B cell (primary cell): Measurements from ENCODE around the gene CAMTA2. TPM values are rescaled to one million over a fixed set of nuclear protein-coding genes. Genes with fewer than 3 reads are reported as not detected.

ENCODE experiments used
- ATAC-seq: fragments of 200-7000 bp; cut with Tn5 transposase; one replicate; pipeline ENCODE4 v1.10.0; 2021; ENCODE audit warnings: low read depth, mild to moderate bottlenecking, moderate number of reproducible peaks, moderate library complexity
- CTCF ChIA-PET: fragments of 350-600 bp; sonication (Branson Sonifier 250); formaldehyde crosslinking; loops from one replicate; lab custom pipeline; 2021; ENCODE audit warnings: antibody characterized with exemption, inconsistent platforms; lab: Charles Lee
- POLR2A ChIA-PET: fragments of 350-600 bp; sonication (Branson Sonifier 250); formaldehyde crosslinking; loops from one replicate; lab custom pipeline; 2021; ENCODE audit warnings: antibody characterized with exemption; lab: Charles Lee
- DNase-seq: peaks from one replicate; pipeline ENCODE4 v3.0.0; 2013
- H2AFZ ChIP-seq: 2 replicates; pipeline ENCODE4 v1.6.1; 2012; ENCODE audit warnings: mild to moderate bottlenecking, low read depth, low read length; ENCODE audit not compliant: insufficient read depth, poor library complexity, severe bottlenecking
- H3K27ac ChIP-seq, 2 donors: 1 replicate in 1 of 2; 2 replicates in 1 of 2; pipeline ENCODE4 v1.5.1; 2012 to 2013; ENCODE audit warnings: low read length in 2 of 2, mild to moderate bottlenecking in 2 of 2, moderate library complexity in 1 of 2
- H3K27me3 ChIP-seq, 4 experiments: fragments of 200-600 bp in 1 of 4; sonication (generic) in 1 of 4; replicated peaks in 1 of 4; 1 replicate in 2 of 4; 2 replicates in 2 of 4; pipeline versions ENCODE4 v1.6.1 to v1.7.0; 2013 to 2016; ENCODE audit warnings: low read length in 3 of 4, mild to moderate bottlenecking in 2 of 4, mixed read lengths in 1 of 4, moderate library complexity in 1 of 4; ENCODE audit not compliant: insufficient read depth in 4 of 4, control insufficient read depth in 3 of 4; ENCODE audit errors: control extremely low read depth in 1 of 4
- H3K36me3 ChIP-seq, 2 experiments: replicated peaks in 1 of 2; 1 replicate in 1 of 2; 2 replicates in 1 of 2; pipeline versions ENCODE4 v1.6.1 to v1.7.1; 2013; ENCODE audit warnings: low read length in 1 of 2; ENCODE audit not compliant: insufficient read depth in 2 of 2, control insufficient read depth in 1 of 2; ENCODE audit errors: control extremely low read depth in 1 of 2, extremely low read depth in 1 of 2
- H3K4me1 ChIP-seq, 2 donors: fragments of 200-600 bp in 1 of 2; sonication (generic) in 1 of 2; 1 replicate in 1 of 2; 2 replicates in 1 of 2; pipeline versions ENCODE4 v1.5.1 to v1.6.1; 2013 to 2017; ENCODE audit warnings: low read length in 2 of 2; ENCODE audit not compliant: control insufficient read depth in 2 of 2, insufficient read depth in 2 of 2
- H3K4me2 ChIP-seq: replicated peaks from 2 replicates; pipeline ENCODE3; 2012; ENCODE audit warnings: mild to moderate bottlenecking, low read depth, low read length; ENCODE audit not compliant: poor library complexity, severe bottlenecking
- H3K4me3 ChIP-seq, 5 experiments: fragments of 200-600 bp in 1 of 5; sonication (generic) in 1 of 5; 1 replicate in 3 of 5; 2 replicates in 2 of 5; pipeline versions ENCODE4 v1.5.1 to v1.7.0; 2011 to 2016; ENCODE audit warnings: low read length in 4 of 5, mild to moderate bottlenecking in 4 of 5, low read depth in 2 of 5, control low read depth in 1 of 5, moderate library complexity in 1 of 5; ENCODE audit not compliant: insufficient read depth in 1 of 5; ENCODE audit errors: control extremely low read depth in 1 of 5, extremely low read depth in 1 of 5
- H3K79me2 ChIP-seq: fragments of 200-600 bp; sonication (generic); one replicate; pipeline ENCODE4 v1.6.0; 2016; ENCODE audit warnings: low read length; ENCODE audit not compliant: control insufficient read depth, insufficient read depth
- H3K9ac ChIP-seq: fragments of 200-600 bp; sonication (generic); 2 replicates; pipeline ENCODE4 v1.6.1; 2017; ENCODE audit warnings: mild to moderate bottlenecking, low read length, moderate library complexity
- H3K9me3 ChIP-seq, 3 donors: one replicate each; pipeline versions ENCODE4 v1.6.1 to v1.7.1; 2013; ENCODE audit warnings: low read length in 2 of 3; ENCODE audit not compliant: control insufficient read depth in 2 of 3, insufficient read depth in 1 of 3; ENCODE audit errors: control extremely low read depth in 1 of 3
- H4K20me1 ChIP-seq: 2 replicates; pipeline ENCODE4 v1.6.0; 2012; ENCODE audit warnings: mild to moderate bottlenecking, low read length; ENCODE audit not compliant: insufficient read depth, control insufficient read depth, poor library complexity, severe bottlenecking
- H3K27ac Mint-ChIP-seq: one replicate; pipeline ENCODE4 v1.8.0; 2021; ENCODE audit warnings: mixed read lengths
- H3K27me3 Mint-ChIP-seq: one replicate; pipeline ENCODE4 v1.8.0; 2021; ENCODE audit warnings: mixed read lengths
- H3K4me1 Mint-ChIP-seq: one replicate; pipeline ENCODE4 v1.8.0; 2021; ENCODE audit warnings: mixed read lengths
- H3K4me3 Mint-ChIP-seq: one replicate; pipeline ENCODE4 v1.8.0; 2021; ENCODE audit warnings: mixed read lengths
- H3K9me3 Mint-ChIP-seq: one replicate; pipeline ENCODE4 v1.8.0; 2022; ENCODE audit warnings: mixed read lengths; ENCODE audit not compliant: insufficient read depth
- CTCF ChIP-seq: fragments of 200-600 bp; IDR thresholded peaks from one replicate; pipeline ENCODE4 v1.8.0; 2022; ENCODE audit warnings: antibody characterized with exemption, mild to moderate bottlenecking
- EZH2 ChIP-seq: IDR thresholded peaks from 2 replicates; pipeline ENCODE4 v1.6.1; 2012; ENCODE audit warnings: borderline replicate concordance, low read depth, mild to moderate bottlenecking, moderate library complexity, low read length; ENCODE audit not compliant: insufficient read depth, poor library complexity, severe bottlenecking
- WGBS: methylation state at CpG from one replicate; pipeline ENCODE4 v1.1.5; 2013; ENCODE audit warnings: missing lambda C conversion rate; ENCODE audit not compliant: insufficient coverage; 5-methylcytosine and 5-hydroxymethylcytosine counted together
- intact Hi-C: fragments of 100-400 bp; cut with micrococcal nuclease; formaldehyde crosslinking; loops from one replicate; pipeline ENCODE4 v1.10.0; 2022
- polyA plus RNA-seq: library from polyadenylated mRNA; depleted of rRNA; stranded (reverse); fragments of >200 nt; gene quantifications from 2 replicates; pipeline ENCODE4 v1.2.3, GENCODE V29; 2012
- total RNA-seq, 2 donors: library from RNA; stranded (reverse); fragments of 120-200 nt in 1 of 2; gene quantifications; 1 replicate in 1 of 2; 2 replicates in 1 of 2; pipeline versions ENCODE4 v1.2.3 to v1.2.4, GENCODE V29; 2013 to 2022

The CAMTA2 gene
- total and polyA plus RNA-seq, 2 donors (not counting 1 experiment from before 2014, with no cell fraction given), result 48.3 to 57.9 TPM

- peak within 1 kb of the TSS; percentile 33 for H3K4me2 ChIP-seq
- H3K9ac ChIP-seq, result no peak within 1 kb of the TSS
- no peak within 1 kb of the TSS for H3K27ac ChIP-seq
- TF ChIP-seq CTCF, result no peak
- no peak for TF ChIP-seq EZH2
- H3K4me1 ChIP-seq, result peaks cover 7 to 18% of the 10 kb centered on the region in 2 donors
- no peaks in the 10 kb centered on the region for H3K9me3 Mint-ChIP-seq
- peaks cover 0 to 21% (median 5%) of the 10 kb centered on the region in 4 experiments for H3K27me3 ChIP-seq
- H3K79me2 ChIP-seq, result no peaks in the 10 kb centered on the region
- WGBS, result 14% methylated on average over 18 of the region's 24 CpGs
- intact Hi-C loops, result no loop called here
- H2AFZ ChIP-seq, result no peak within 1 kb of the TSS
- H3K27ac Mint-ChIP-seq, result no peak within 1 kb of the TSS
- H3K4me1 Mint-ChIP-seq, result peaks cover 23% of the 10 kb centered on the region
- ChIA-PET CTCF (interaction anchor here (0.7 to 3.8 kb wide), 5 partner anchors 11 to 67 kb away, joined by 3 to 27 read pairs (median 4); no protein-coding TSS in a partner anchor), POLR2A (interaction anchor here (0.6 to 0.9 kb wide), 5 partner anchors 12 to 195 kb away, joined by 3 to 6 read pairs (median 4); partner anchors contain the start of gene ZFP3)
- ATAC-seq, result no peak
- no peaks in the 10 kb centered on the region for H3K27me3 Mint-ChIP-seq
- DNase-seq, result no peak
- H3K9me3 ChIP-seq, result no peaks in the 10 kb centered on the region
- no peaks in the 10 kb centered on the region for H4K20me1 ChIP-seq
- no peak within 1 kb of the TSS for H3K4me3 ChIP-seq
- H3K36me3 ChIP-seq, result no peaks in the 10 kb centered on the region
- no peak within 1 kb of the TSS for H3K4me3 Mint-ChIP-seq
Observed at GRCh38 chr17:5035315-5035714, 47.8 kb upstream of the CAMTA2 start, which contains the start of gene SLC52A1. TSS of gene SLC52A1 (minus strand) at chr17:5035426. CDS start at chr17:5034606, 820 bp downstream.

GRCh38 chr17:5034651-5035050 is 47.2 kb upstream of the CAMTA2 start:
- no peaks in the 10 kb centered on the region for H3K9me3 ChIP-seq
- Mint-ChIP-seq H3K4me3 (no peak overlapping the region), H3K4me1 (peaks cover 25% of the 10 kb centered on the region), H3K9me3 (no peaks in the 10 kb centered on the region), H3K27ac (no peak overlapping the region), H3K27me3 (no peaks in the 10 kb centered on the region)
- ATAC-seq (no peak), DNase-seq (no peak)
- TF ChIP-seq CTCF, result no peak
- no peak for TF ChIP-seq EZH2
- H4K20me1 ChIP-seq, result no peaks in the 10 kb centered on the region
- intact Hi-C loops, result loop anchor here (5.0 kb wide), 2 partner anchors 37 to 43 kb away; partner anchors contain the start of genes INCA1, KIF1C and ZFP3
- H3K4me2 ChIP-seq, result no peak overlapping the region
- POLR2A ChIA-PET, result no interaction called here
- CTCF ChIA-PET, result interaction anchor here (1.2 to 3.8 kb wide), 5 partner anchors 12 to 55 kb away, joined by 3 to 27 read pairs (median 4); no protein-coding TSS in a partner anchor
- no peak overlapping the region for H2AFZ ChIP-seq
- H3K4me3 ChIP-seq, result no peak overlapping the region
- no peaks in the 10 kb centered on the region for H3K79me2 ChIP-seq
- H3K9ac ChIP-seq, result no peak overlapping the region
- no peak overlapping the region for H3K27ac ChIP-seq
- H3K27me3 ChIP-seq, result peaks cover 0 to 21% (median 5%) of the 10 kb centered on the region in 4 experiments
- no peaks in the 10 kb centered on the region for H3K36me3 ChIP-seq
- peaks cover 7 to 18% of the 10 kb centered on the region in 2 donors for H3K4me1 ChIP-seq
- WGBS, result 92% methylated on average over 14 of the region's 14 CpGs
